ENCODE measurements around the gene UPF2.

UPF2 gene

GRCh38 chr10:12042797-12043651, at the start of gene UPF2:
UPF2 (minus strand) TSS chr10:12042809; CDS start chr10:12035423, 7,386 bp downstream.
- peak within 1 kb of the TSS; percentile 98 for H3K4me3 ChIP-seq (ENCODE audit: low read depth, low read length)
- TF ChIP-seq CTCF (IDR thresholded peaks at IDR 0.05; ENCODE audit: borderline replicate concordance, insufficient read depth, low read depth, low read length): no peak

- TF ChIP-seq CTCF (IDR thresholded peaks at IDR 0.05; ENCODE audit: borderline replicate concordance, insufficient read depth, low read depth, low read length): no peak
- H3K4me3 ChIP-seq (ENCODE audit: low read depth, low read length): no peak overlapping the region
Observed at GRCh38 chr10:12091421-12091820, 48.8 kb upstream of the UPF2 start.

GRCh38 chr10:12088919-12089318, 46.3 kb upstream of the UPF2 start:
- no peak for TF ChIP-seq CTCF (IDR thresholded peaks at IDR 0.05; ENCODE audit: borderline replicate concordance, insufficient read depth, low read depth, low read length)
- H3K4me3 ChIP-seq (ENCODE audit: low read depth, low read length): no peak overlapping the region

- H3K4me3 ChIP-seq (ENCODE audit: low read depth, low read length): no peak overlapping the region
- TF ChIP-seq CTCF (IDR thresholded peaks at IDR 0.05; ENCODE audit: borderline replicate concordance, insufficient read depth, low read depth, low read length): no peak
Observed at GRCh38 chr10:12081879-12082557, 39.4 kb upstream of the UPF2 start.

- H3K4me3 ChIP-seq (ENCODE audit: low read depth, low read length): no peak overlapping the region
- no peak for TF ChIP-seq CTCF (IDR thresholded peaks at IDR 0.05; ENCODE audit: borderline replicate concordance, insufficient read depth, low read depth, low read length)
Observed at GRCh38 chr10:12081470-12081869, 38.9 kb upstream of the UPF2 start.

GRCh38 chr10:12077580-12078180, 35.1 kb upstream of the UPF2 start:
- H3K4me3 ChIP-seq (ENCODE audit: low read depth, low read length): no peak overlapping the region
- no peak for TF ChIP-seq CTCF (IDR thresholded peaks at IDR 0.05; ENCODE audit: borderline replicate concordance, insufficient read depth, low read depth, low read length)
